ENCODE results near the gene WASF2. TPM values are rescaled to one million over a fixed set of nuclear protein-coding genes. Genes with fewer than 3 reads are reported as not detected.

Gene WASF2
- total and polyA plus RNA-seq, 2 of the 4 experiments (the other 2 are of a cell fraction): 7.9 to 45.4 TPM

DNA sequence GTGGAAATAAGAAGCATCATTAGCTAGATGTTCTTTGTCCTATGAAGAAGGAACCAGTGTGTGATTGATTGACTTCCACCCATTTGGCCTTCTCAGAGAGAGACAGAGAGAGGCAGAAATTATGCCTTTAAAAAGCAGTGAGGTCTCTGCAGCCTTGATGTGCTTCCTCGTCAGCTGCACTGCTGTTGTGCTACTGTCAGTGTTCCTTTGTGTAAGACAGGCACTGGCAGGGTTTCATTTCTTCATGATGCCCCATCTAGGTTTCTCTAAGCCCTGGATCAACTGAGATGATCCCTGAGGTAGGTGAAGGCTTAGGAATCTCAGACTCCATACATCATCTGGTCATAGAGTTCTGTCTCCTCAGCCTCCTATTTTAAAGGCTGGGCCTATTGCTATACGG lies 62.6 kb downstream of the WASF2 start:
- Histone ChIP-seq H3K18ac (ENCODE audit: low read depth, low read length) (no peak overlapping the region), H3K14ac (replicated peaks; ENCODE audit: low read depth, low read length) (no peak overlapping the region), H3K23ac (ENCODE audit: low read depth, low read length) (peak overlapping the region; percentile 13; the same call in 1 of the 2 replicates), H3K36me3 (ENCODE audit: control insufficient read depth, insufficient read depth, low read length) (peaks cover 16% of the 10 kb centered on the region), H4K5ac (ENCODE audit: low read depth, low read length) (no peak overlapping the region), H3K4me1 (ENCODE audit: control insufficient read depth, insufficient read depth, low read length) (peaks cover 5% of the 10 kb centered on the region), H4K20me1 (ENCODE audit: insufficient read depth, low read length) (peaks cover 34% of the 10 kb centered on the region), H3K4me3 (ENCODE audit: insufficient read depth, low read depth, low read length) (no peak overlapping the region), H2AFZ (replicated peaks; ENCODE audit: low read length, poor library complexity) (no peak overlapping the region), H2AK9ac (replicated peaks; ENCODE audit: low read depth, low read length, poor library complexity) (no peak overlapping the region), H3K9me1 (ENCODE audit: insufficient read depth, low read length) (peaks cover 23% of the 10 kb centered on the region), H2BK5ac (ENCODE audit: low read depth, low read length, poor library complexity, severe bottlenecking) (no peak overlapping the region), H3K4me2 (ENCODE audit: low read depth, low read length) (no peak overlapping the region), H3K27me3 (ENCODE audit: control insufficient read depth, insufficient read depth, low read length) (no peaks in the 10 kb centered on the region), H3K4ac (ENCODE audit: low read depth, low read length) (no peak overlapping the region), H2BK120ac (ENCODE audit: low read depth, low read length) (no peak overlapping the region), H2BK15ac (ENCODE audit: low read depth, low read length) (no peak overlapping the region), H3K79me1 (ENCODE audit: low read depth in 1 of 2, low read length in 2 of 2) (peaks cover 70 to 81% of the 10 kb centered on the region in 2 experiments), H3K56ac (ENCODE audit: extremely low read depth, insufficient read depth, low read length) (no peak overlapping the region), H4K8ac (ENCODE audit: low read depth in 2 of 2, low read length in 2 of 2) (no peak overlapping the region), H3K27ac (ENCODE audit: insufficient read depth, low read length) (no peak overlapping the region), H3K9ac (ENCODE audit: low read depth, low read length) (no peak overlapping the region), H4K91ac (ENCODE audit: insufficient read depth, low read depth, low read length) (no peak overlapping the region), H2BK20ac (ENCODE audit: low read depth, low read length) (no peak overlapping the region), H3K9me3 (ENCODE audit: control insufficient read depth, insufficient read depth, low read length) (no peaks in the 10 kb centered on the region), H2AK5ac (ENCODE audit: low read depth, low read length) (no peak overlapping the region)
- no peak for DNase-seq
- TF ChIP-seq FOS (IDR thresholded peaks at IDR 0.05; ENCODE audit: low read depth, low read length) (no peak), RFX5 (IDR thresholded peaks at IDR 0.05; ENCODE audit: low read depth, low read length) (no peak), MAFK (IDR thresholded peaks at IDR 0.05; ENCODE audit: low read depth, low read length) (no peak), MAZ (IDR thresholded peaks at IDR 0.05; ENCODE audit: borderline replicate concordance, low read depth, low read length) (no peak), RCOR1 (IDR thresholded peaks at IDR 0.05; ENCODE audit: insufficient replicate concordance, low read length) (no peak), NFE2L2 (IDR thresholded peaks at IDR 0.05; ENCODE audit: low read depth, low read length) (no peak), CEBPB (IDR thresholded peaks at IDR 0.05; ENCODE audit: low read depth, low read length) (no peak), CHD1 (IDR thresholded peaks at IDR 0.05; ENCODE audit: low read depth, low read length) (no peak), RAD21 (IDR thresholded peaks at IDR 0.05; ENCODE audit: low read length) (no peak), SMC3 (IDR thresholded peaks at IDR 0.05; ENCODE audit: low read depth, low read length) (no peak), ELK1 (IDR thresholded peaks at IDR 0.05; ENCODE audit: borderline replicate concordance, low read depth, low read length) (no peak), MXI1 (IDR thresholded peaks at IDR 0.05; ENCODE audit: borderline replicate concordance, low read depth, low read length) (no peak), BHLHE40 (IDR thresholded peaks at IDR 0.05; ENCODE audit: low read depth, low read length) (no peak), POLR2A (IDR thresholded peaks at IDR 0.05; ENCODE audit: low read depth, low read length) (no peak)
- TF ChIP-seq, protein P1, sequence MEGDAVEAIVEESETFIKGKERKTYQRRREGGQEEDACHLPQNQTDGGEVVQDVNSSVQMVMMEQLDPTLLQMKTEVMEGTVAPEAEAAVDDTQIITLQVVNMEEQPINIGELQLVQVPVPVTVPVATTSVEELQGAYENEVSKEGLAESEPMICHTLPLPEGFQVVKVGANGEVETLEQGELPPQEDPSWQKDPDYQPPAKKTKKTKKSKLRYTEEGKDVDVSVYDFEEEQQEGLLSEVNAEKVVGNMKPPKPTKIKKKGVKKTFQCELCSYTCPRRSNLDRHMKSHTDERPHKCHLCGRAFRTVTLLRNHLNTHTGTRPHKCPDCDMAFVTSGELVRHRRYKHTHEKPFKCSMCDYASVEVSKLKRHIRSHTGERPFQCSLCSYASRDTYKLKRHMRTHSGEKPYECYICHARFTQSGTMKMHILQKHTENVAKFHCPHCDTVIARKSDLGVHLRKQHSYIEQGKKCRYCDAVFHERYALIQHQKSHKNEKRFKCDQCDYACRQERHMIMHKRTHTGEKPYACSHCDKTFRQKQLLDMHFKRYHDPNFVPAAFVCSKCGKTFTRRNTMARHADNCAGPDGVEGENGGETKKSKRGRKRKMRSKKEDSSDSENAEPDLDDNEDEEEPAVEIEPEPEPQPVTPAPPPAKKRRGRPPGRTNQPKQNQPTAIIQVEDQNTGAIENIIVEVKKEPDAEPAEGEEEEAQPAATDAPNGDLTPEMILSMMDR (conservative IDR thresholded peaks at IDR 0.05; ENCODE audit: low read depth, low read length): no peak
- TF ChIP-seq, protein P2, sequence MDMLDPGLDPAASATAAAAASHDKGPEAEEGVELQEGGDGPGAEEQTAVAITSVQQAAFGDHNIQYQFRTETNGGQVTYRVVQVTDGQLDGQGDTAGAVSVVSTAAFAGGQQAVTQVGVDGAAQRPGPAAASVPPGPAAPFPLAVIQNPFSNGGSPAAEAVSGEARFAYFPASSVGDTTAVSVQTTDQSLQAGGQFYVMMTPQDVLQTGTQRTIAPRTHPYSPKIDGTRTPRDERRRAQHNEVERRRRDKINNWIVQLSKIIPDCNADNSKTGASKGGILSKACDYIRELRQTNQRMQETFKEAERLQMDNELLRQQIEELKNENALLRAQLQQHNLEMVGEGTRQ (IDR thresholded peaks at IDR 0.05; ENCODE audit: low read depth, low read length): no peak
- intact Hi-C loops (cut with micrococcal nuclease): no loop called here
- BruUV-seq (replicated peaks): no TSS peak
- no peak for ATAC-seq (ENCODE audit: low read depth)
- dilution Hi-C loops (cut with HindIII; ENCODE audit: low sequenced_read_pairs, unreplicated experiment): no loop called here
- ChIA-PET POLR2A (ENCODE audit: unreplicated experiment) (no interaction called here), CTCF (no interaction called here)
- in situ Hi-C loops (cut with MboI; ENCODE audit: low sequenced_read_pairs): no loop called here
- no CpG with 5 or more reads among the region's 2 CpGs for WGBS, 2 experiments (ENCODE audit: extremely low coverage in 2 of 2, insufficient read length in 1 of 2)
